HG02981 (cell line): ENCODE measurements around the gene APEH.
"Not testable (repeated sequence)": the region's sequence is repeated elsewhere in the genome, so short reads cannot be mapped to it uniquely, and the experiment has no call there.

Experiments
- ATAC-seq: cut with Tn5 transposase; IDR thresholded peaks from one replicate; pipeline ENCODE4 v1.9.1; 2021; ENCODE audit warnings: mild to moderate bottlenecking, moderate library complexity; ENCODE audit not compliant: unreplicated experiment

The APEH gene

DNA sequence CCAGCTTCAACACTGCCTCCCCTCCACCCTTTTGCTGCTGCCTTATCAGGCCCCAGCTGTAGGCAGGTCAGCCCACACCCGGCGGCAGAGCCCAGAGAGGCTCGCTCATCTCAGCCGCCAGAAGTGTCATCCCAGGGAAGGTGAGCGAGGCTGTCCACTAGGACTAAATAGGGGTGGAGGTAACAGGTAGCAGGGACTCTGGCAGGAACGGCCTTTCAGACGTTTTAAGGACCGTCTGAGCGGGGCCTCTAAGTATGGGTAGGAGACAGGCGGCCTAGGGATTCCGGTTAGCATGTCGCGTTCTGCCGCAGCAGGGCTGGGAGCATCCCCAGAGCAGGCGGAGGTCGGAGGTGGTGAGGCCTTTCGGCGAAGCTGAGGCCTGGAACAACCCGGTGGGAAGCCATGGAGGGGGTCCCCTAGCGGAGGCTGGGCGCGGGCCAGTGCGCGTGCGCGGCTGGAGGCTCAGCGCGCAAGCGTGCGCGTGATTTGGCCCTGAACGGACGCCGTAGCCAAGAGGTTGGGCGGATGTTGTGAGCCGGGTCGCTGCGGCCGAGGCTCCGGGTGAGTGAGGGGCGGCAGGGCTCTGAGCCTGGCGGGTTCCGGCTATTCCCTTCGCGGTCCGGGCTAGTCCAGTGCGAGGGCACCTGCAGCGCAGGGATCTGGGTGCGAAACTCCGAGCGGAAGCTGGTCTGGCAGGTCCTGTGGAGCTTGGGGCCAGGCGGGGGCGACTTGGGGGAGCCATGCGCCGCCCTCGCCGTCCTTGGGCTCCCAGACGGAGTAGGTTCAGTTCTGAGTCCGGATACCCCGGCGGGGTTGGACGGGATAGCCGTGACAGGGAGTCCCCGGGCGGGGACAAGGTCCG, 15.1 kb downstream of the APEH start, which contains the start of the genes MST1 and RNF123:
Gene MST1, minus strand, starts transcription at position 429 of the 862 bp plus-strand sequence. CDS start 783 bp downstream, outside the sequence.
Gene RNF123, plus strand, starts transcription at position 512 of the 862 bp plus-strand sequence. CDS start 1,609 bp downstream, outside the sequence.
- ATAC-seq: peak; percentile 51

DNA sequence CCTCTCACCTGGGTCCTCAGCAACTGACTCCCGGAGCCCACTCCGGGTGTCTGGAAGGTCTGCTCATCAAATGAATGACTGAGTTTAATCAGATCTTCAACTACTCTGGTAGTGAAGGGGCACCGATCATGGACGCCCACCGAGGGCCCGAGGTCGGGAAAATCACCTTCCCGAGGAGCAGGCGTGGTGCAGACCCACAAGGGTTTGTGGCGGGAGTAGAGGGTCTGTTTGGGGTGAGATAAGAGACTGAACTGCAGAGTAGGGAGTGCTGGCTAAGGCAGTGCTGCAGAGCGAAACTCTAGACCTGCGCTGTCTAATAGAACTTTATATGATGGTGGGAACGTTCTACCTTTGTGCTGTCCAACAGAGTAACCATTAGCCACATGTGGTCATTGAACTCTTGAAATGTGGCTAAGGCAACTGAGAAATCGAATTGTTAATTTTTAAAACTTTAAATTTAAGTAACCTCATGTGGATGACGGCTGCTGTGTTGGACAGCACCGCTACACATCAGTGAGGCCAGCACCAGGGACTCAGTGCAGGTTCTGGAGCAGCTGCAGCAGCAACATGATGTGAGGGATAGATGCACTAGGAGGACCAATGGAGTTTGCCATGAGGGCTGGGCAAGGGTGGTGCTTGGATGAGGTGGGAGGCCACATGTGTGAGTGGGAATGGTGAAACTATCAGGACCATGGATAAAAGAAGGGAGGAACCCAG, 15.9 kb downstream of the APEH start:
- ATAC-seq: not testable (repeated sequence)

DNA sequence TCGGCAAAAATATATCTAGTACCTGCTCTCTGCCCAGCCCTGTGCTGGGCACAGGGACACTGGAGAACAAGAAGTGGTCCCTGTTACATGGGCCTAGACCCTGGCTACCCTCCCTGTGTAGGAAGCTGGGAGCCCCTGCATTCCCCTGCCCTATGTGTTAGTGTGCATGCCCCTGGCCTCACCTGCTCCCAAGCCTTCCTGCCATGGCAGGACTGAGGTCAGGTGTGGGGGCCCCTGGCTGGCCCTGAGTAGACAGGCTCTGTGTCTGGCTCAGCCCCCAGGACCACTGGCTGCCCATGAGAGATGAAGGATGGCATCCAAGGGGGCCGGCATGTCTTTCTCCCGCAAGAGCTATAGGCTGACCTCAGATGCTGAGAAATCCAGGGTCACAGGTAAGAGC, 16.7 kb downstream of the APEH start:
- not testable (repeated sequence) for ATAC-seq

GRCh38 chr3:49691481-49691880, 17.3 kb downstream of the APEH start:
- ATAC-seq: not testable (repeated sequence)

GRCh38 chr3:49694409-49695070, 20.4 kb downstream of the APEH start:
- ATAC-seq: not testable (repeated sequence)

GRCh38 chr3:49695350-49696015, 21.3 kb downstream of the APEH start:
- ATAC-seq: not testable (repeated sequence)

DNA sequence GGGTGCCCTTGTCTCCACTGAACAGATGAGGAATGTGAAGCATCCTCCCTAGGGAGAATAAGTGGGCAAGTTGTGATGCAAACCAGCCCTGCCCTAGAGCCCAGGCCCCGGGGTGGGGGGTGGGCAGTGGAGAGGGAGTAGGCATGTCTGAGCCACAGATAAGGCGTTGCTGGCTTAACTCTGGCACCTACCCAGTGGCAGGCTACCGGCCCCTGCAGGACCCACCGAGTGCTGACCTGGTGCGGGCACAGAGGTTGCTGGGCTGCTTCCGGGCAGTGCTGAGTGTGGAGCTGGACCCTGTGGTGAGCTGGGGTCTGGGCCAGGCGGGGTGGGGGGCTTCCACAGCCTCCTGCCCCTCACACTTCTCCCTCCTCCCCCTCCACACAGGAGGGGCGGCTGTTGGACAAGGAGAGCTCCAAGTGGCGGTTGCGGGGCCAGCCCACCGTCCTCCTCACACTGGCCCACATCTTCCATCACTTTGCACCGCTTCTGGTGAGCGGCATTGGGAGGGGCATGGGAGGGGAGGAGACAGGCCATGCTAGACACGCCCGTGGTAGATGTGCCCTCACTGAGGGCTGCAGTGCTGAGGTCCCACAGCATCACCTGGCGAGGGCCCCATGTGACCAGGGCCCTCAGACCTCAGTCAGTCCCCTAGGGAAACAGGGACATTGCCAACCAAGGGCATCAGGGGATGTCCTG, 25.3 kb downstream of the APEH start:
- ATAC-seq: no peak

GRCh38 chr3:49700014-49700413, 25.9 kb downstream of the APEH start:
- no peak for ATAC-seq

DNA sequence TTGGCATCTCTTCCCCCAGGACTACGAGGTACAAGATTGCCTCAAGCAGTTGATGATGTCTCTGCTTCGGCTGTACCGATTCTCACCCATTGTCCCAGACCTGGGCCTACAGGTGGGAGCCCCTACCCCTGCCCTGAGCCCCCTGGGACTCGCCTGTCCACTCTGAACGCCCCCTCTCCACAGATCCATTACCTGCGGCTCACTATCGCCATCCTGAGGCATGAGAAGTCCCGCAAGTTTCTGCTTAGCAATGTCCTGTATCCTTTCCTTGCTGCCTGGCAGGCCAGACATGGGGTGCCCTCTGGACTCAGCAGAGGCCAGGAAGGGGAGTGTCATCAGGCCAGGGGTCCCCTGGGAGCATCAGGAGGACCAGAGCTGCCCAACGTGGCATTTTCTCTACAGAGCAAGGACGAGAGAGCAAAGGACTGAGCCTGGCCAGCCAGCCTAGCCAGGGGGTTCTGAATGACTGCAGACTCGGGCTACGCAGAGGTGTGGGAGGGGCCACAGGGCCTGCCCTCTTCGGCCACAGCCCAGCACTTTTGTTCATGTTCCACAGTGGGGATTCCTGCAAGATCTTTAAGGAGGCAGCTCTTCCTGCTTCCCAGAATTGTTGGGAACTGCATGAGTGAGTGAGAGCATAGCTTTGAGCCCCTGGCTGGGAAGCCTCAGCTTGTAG, 26.4 kb downstream of the APEH start:
- no peak for ATAC-seq

DNA sequence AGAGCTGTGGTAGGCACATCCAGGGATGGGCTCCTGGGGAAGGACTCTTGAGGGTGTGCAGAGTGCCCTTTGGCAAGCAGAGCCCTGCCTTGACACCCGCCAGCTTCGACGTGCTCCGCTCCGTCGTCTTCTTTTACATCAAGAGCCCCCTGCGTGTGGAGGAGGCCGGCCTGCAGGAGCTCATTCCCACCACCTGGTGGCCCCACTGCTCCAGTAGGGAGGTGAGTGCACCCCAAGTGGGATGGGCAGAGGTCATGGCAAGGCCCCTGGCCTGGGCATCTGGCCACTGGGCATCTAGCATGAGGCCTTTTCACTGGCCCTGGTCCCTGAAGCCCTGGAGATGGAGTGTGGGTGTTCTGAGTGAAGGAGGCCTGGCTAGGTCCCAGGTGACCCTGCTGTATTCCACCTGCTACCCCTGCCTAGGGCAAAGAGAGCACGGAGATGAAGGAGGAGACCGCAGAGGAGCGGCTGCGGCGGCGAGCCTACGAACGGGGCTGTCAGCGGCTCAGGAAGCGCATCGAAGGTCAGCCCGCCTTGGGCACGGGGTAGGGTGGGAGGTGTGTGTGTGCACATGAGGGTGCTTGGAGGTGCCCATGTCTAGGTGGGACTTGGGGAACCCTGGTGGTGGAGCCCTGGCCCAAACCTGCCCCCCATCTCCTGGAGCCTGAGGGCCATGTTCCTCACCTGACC, 27.4 kb downstream of the APEH start:
- ATAC-seq: no peak

GRCh38 chr3:49702672-49703071, 28.5 kb downstream of the APEH start:
- no peak for ATAC-seq

- ATAC-seq: no peak
Measured at GRCh38 chr3:49703443-49703927, 29.3 kb downstream of the APEH start.

DNA sequence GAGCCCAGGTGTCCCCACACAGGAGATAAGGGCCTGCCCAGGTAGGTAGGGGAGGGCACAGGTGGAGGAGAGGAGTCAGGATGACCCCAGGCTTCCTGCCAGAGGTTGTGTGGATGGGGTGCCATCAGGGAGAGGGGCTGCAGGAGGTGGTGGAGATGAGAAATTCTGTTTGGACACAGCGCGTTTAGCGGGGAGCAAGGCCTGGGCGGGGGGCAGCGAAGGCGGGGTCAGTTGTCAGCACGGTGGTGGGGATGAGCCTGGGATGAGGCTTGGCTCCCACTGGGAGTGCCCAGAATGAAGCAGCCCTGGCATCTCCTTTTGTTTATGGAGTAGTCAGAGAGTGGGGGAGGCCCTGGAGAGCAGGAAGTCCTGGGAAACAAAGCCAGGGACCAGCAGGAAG, 29.8 kb downstream of the APEH start:
- no peak for ATAC-seq

- no peak for ATAC-seq
Measured at GRCh38 chr3:49704629-49705028, 30.5 kb downstream of the APEH start.

DNA sequence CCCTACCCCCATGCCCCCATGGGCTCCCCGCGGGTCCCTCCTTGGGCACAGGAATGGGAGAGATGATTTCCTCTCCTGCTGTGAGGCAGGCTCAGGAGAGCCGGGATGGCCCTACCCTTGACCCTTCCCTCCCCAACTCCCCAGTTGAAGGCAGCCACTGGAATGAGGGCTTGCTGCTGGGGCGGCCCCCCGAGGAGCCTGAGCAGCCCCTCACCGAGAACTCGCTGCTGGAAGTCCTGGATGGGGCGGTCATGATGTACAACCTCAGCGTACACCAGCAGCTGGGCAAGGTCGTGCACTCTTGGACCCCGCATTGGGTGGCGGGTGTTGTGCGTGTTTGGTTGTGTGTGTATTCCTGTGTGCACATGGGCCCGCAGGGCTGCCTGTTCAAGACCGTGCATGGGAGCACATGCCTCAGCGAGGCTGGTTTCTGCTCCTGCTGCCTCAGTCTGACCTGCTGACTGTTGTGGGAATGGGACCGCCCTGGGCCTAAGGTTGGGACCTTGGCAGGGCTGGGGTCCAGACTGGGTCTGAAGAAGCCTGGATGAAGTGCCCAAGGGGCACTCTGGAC, 31.3 kb downstream of the APEH start:
- ATAC-seq: no peak

GRCh38 chr3:49706456-49707112, 32.4 kb downstream of the APEH start:
- no peak for ATAC-seq

- no peak for ATAC-seq
Measured at GRCh38 chr3:49707113-49707480, 32.9 kb downstream of the APEH start.

- ATAC-seq: no peak
Measured at GRCh38 chr3:49709852-49710251, 35.7 kb downstream of the APEH start.
